NCI-H146 (cell line): Measurements from ENCODE around the gene CASZ1.

Experiments
- DNase-seq: peaks from one replicate; lab custom pipeline; 2025; lab: John Stamatoyannopoulos, UW

The CASZ1 gene

GRCh38 chr1:10704368-10704882 lies 92.0 kb downstream of the CASZ1 start:
- DNase-seq = no peak

GRCh38 chr1:10703702-10704101 lies 92.7 kb downstream of the CASZ1 start:
- no peak for DNase-seq

GRCh38 chr1:10701145-10701544 lies 95.3 kb downstream of the CASZ1 start:
- DNase-seq = no peak

DNA sequence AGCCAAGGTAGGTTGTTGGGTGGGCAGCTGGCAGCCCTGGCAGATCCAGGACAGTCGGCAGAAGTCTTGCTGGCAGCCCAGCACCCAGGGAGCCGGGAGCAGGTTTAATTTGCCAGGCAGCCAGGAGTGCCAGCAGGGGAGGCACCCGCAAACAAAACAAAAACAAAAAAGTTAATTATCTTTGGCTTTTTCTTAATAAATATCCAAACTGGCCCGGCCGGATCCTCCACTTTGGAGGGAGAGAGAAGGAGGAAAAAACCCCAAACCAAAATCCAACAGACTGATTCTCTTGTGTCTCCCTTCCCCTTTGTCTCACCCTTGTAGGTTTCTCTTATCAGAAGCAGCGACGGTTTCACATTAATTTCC lies 97.0 kb downstream of the CASZ1 start:
- no peak for DNase-seq

- DNase-seq = no peak
Observed at GRCh38 chr1:10698726-10699469, 97.5 kb downstream of the CASZ1 start.

DNA sequence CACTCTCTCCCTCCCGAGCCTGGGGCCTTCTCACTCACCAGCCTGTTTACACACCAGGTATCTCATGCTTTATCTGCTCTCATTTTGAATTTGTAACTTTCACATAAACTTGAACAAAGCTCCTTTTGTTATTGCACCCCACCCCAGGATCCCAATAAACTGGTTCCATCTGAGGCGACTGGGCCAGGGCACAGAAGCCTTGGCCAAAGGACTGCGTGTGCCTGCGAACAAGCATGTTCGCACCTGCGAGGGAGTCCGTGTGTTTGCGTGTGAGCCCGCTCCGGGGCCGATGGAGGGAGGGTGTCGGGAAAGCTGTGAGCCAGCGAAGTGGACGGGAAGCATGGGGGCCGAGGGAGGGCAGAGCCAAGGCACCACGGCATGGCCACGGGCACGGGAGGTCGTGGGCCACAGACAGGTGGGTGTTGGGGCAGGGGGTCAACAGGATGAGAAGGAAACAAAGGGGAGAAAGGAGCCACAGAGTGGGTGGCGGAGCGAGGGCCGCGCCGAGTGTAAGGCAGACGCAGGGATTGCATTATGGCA lies 98.8 kb downstream of the CASZ1 start:
- DNase-seq = no peak

DNA sequence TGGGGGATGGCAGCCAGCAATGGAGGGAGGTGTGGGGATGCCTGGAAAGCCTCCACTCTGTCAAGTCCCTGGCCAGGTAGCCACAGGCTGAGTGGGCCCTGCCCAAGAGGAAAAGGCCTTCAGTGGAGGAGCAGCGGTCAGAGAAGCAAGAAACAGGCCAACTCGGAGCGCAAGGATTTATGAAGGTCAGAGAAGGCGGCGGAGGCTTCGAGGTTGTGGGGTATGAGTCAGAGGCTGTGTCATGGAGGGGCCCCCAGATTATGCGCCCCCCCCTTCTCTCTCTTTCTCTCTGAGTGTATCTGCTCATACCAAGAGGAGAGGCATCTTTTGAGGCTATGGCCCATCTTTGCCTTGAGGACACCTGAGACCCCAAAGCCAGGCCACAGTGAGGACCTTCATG lies 99.5 kb downstream of the CASZ1 start:
- DNase-seq = no peak

DNA sequence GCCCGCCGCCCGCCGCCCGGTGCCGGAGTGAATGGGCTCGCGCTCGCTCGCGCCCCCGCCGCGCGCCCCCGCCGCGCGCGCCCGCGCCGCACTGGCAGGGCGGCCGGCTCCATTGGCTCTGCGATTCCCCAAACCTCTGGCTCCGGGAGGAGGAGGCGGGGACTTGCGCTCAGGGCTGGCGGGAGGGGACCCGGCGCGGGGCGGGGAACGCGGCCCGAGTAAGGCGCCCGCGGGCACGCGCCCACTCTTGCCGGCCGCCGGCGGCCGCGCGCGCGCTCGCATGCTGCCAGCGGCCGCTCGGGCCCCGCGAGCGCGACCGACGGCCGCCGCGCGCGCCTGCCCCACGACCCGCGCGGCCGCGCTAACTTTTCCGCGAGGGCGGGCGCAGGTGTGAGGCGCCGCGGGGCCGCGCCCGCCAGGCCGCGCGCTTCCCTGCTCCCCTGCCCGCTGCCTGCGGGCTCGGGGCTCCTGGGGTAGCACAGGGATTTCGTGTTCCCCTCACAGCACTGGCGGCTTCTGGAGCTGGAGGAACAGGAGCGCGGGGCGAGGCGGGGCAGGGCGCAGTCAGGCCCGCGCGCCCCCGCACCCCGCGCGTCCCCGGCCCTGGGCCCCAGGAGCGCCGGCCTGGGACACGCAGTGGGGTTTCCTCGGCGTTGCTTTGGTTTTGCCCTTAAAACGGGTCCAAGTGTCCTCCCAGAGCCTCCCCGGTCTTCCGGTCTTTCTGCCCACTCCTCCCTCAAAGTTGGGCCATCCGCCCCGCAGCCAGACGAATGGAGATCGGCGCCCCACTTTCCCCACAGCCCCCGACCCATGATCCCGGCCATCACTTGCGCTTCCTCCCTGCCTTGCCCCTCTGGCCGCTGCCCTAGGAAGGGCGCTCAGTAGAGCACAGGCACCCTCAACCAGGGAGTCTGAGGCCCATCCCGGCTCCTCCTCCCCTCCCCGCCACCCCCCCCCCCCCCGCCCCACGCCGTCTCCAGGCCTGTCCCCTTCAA lies 101.5 kb downstream of the CASZ1 start:
- peak; percentile 39 for DNase-seq

GRCh38 chr1:10694274-10694632 lies 102.2 kb downstream of the CASZ1 start:
- peak; percentile 35 for DNase-seq

DNA sequence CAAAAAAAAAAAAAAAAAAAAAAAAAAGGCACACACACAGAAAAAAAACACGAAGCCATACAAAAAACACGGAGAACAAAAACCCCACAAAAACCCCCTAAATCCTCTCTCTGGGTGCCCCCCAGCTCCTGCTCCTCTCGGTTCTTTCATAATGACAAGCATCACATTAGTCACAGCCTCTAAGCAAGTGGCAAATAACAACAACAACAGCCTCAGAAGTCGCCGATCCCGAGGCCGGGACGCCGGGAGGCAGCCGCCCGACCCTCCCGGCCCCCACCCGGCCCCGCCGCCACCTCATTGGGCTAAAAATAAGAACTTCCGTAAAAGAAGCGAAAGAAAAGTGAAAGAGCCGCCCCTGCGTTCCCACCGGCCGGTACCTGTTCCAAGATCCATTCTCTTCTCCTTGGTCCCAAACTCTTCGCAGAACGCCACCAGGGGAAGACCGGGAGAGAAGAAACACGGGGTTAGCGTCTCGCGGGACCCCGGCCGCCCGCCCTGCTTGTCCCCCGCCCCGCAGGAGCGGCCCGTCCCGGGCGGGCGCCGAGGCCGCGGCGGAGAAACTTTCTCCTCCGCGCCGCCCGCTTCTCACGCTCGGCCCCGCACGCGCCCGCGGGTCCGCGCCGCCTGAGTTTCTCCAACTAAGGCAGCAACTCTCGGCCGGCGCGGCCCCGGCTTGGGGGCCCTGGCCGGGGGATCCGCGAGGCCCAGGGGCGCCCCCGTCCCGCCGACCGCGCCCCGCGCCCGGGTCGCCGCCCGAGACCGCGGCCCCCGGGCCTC lies 102.8 kb downstream of the CASZ1 start:
- no peak for DNase-seq

DNA sequence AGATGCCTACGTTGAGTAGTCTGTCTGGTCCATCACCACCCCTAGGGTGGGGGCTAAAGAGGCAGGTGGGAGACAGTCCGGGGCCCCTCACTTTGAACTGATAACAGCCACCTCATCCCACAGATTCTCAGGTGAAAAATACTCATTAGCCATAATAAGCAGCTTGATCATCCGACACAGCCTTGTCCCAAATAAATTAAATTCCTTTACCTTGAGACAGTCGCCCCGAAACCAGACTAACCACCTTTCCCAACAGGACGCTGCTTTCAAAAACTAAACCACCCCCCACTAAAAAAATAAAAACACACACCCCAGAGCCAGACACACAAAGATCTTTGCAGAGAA lies 103.3 kb downstream of the CASZ1 start:
- no peak for DNase-seq

DNA sequence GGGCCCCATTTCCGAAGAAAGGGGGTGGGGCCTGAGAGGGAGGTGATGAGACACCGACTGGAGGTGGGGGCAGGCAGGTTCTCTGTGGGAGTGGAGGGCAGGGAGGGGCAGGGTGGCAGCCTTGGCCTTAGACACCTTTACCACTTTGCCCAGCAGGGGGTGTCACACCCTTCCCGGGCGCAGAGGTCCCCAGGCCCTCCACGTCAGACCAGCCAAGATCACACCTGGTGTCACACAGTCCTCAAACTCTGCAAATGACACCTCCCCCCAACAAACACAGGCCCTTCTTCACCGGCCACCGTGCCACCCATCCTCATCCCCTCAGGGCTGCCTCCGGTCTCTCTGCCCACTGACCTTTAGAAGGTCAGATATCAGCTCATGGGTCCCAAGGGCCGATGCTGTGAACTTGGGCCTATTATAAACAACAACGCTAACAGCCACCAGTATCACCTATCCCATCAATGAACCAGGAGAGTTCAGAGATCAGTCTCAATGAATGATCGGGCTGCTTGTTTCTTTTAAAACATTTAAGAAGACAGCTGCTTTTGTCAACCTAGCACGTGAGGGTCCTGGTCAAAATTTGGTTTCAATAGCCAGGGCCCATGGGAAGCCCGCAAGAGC lies 103.9 kb downstream of the CASZ1 start:
- no peak for DNase-seq

DNA sequence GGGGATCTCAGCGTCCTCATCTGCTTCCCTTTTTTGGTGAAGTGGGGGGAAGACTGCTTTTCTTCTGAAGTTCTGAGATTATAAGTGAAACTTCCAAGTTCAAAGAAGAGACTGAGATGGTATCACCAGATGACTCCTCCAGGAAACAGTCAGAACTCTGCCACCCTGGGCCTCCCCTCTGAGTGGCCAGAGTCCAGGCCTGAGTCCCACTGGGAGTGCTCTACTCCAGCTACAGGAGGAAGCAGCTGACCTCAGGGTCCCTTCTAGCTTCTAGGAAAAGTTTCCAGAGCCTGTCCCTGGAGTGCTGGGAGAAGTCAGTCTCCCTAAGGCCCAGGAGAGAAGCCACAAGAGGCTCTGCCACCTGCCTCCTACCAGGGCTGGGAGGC lies 104.7 kb downstream of the CASZ1 start:
- DNase-seq = no peak

- no peak for DNase-seq
Observed at GRCh38 chr1:10691075-10691739, 105.2 kb downstream of the CASZ1 start.

DNA sequence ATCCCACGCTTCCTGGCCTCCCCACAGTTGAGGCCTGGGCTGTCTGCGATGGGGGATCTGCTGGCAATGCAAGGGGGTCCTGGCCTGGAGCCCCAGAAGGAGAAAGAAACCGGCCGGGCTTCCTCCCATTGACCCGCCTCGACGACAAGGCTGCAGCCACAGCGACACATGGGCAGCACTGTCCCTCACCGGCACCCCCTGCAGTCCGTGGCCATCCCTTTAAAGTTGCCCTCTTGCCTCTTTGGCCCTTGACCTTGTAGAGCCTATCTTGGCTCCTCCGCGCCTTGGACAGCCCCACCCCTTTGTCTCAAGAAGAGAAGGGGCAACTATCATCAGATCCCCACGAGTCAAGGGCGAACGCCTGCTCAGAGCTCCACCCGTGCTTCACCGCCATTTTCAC lies 106.0 kb downstream of the CASZ1 start:
- no peak for DNase-seq

DNA sequence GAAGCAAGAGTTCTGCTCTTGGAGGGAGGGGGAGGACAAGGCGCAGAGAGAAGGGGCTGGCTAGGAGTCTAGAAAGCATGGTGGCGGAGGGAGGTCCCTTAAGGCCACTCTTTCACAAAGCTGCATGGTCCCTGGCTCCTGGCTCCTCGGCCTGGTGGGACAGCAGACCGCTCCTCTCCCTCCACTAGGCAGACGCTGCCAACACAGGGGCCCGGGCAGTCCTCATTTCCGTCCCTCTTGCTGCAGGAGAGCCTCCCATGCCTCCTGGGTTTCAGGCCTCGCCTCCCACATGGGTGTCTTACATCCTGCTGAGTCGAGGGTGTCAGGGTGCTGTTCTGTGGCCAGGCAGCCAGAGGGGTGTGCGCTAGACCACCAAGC lies 108.0 kb downstream of the CASZ1 start:
- DNase-seq = no peak

DNA sequence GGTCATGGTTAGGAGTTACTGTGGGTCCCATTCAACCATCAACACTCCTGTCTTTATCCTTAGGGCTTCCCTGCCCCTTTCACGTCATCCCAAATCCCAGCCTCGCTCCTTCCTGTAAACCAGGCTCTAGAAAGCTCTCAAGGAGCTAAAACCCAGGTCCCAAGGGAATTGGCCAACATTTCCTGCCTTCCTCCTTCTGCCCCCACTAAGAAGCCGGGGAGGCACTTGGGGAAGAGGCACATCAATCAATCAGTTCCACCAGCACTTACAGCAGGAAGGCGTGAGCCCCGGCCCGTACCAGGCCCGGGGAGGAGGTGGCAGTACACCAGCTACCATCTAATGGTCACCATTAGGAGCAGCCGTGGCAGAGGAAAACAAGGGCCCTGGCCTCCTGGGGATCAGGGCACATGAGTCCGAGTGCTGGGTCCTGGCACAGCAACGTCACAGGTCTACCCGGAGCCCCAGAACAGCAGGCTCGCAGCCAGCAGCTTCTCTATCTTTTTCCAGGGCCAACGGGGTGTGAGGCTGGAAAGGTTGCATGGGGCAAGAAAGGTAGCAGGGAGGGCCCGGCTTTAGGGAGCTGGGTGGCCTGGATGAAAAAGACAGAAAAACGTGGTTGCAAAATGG lies 108.6 kb downstream of the CASZ1 start:
- DNase-seq = no peak

DNA sequence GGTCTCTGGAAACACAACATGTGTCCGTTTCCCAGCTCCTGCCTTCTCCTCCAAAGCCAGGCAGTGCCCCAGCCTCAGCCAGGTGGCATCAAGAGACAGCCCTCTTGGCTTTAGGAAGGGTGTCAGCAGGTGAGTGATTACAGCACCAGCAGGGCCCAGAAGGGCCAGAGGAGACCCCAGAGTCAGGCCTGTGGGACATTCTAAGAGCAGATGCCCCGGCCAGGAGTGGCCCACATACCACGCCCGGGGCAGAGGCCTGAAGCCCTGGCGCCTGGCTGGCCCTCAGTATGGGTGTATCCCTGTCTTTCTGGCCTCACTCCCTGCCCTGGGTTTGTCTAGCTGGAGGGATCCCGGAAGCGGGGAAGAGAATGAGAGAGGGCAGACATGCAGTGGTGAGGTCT lies 109.2 kb downstream of the CASZ1 start:
- DNase-seq = no peak

- DNase-seq = peak; percentile 52
Observed at GRCh38 chr1:10686404-10687040, 109.9 kb downstream of the CASZ1 start.

- DNase-seq = no peak
Observed at GRCh38 chr1:10685808-10686403, 110.5 kb downstream of the CASZ1 start.
